Osteocyte (in vitro differentiated cells): Measurements from ENCODE around the gene DUSP21. TPM values are rescaled to one million over a fixed set of nuclear protein-coding genes. Genes with fewer than 3 reads are reported as not detected.
"Not testable (repeated sequence)": the region's sequence is repeated elsewhere in the genome, so short reads cannot be mapped to it uniquely, and the experiment has no call there.

Experiments
- DNase-seq: peaks from one replicate; pipeline ENCODE4 v3.0.0; 2021; ENCODE audit warnings: mixed read lengths; ENCODE audit not compliant: unreplicated experiment; ENCODE audit errors: extremely low spot score
- H3K27ac Mint-ChIP-seq: one replicate; pipeline ENCODE4 v1.8.0; 2021; ENCODE audit warnings: mild to moderate bottlenecking, mixed read lengths; ENCODE audit not compliant: unreplicated experiment
- H3K27me3 Mint-ChIP-seq: one replicate; pipeline ENCODE4 v1.8.0; 2021; ENCODE audit warnings: mixed read lengths; ENCODE audit not compliant: unreplicated experiment
- H3K36me3 Mint-ChIP-seq: one replicate; pipeline ENCODE4 v1.8.0; 2021; ENCODE audit warnings: mixed read lengths; ENCODE audit not compliant: unreplicated experiment
- H3K4me1 Mint-ChIP-seq: one replicate; pipeline ENCODE4 v1.8.0; 2021; ENCODE audit warnings: mixed read lengths; ENCODE audit not compliant: unreplicated experiment
- H3K4me3 Mint-ChIP-seq: one replicate; pipeline ENCODE4 v1.8.0; 2021; ENCODE audit warnings: mild to moderate bottlenecking, moderate library complexity, mixed read lengths; ENCODE audit not compliant: unreplicated experiment
- H3K9me3 Mint-ChIP-seq: one replicate; pipeline ENCODE4 v1.8.0; 2021; ENCODE audit warnings: mixed read lengths; ENCODE audit not compliant: unreplicated experiment
- CTCF ChIP-seq: fragments of 200-600 bp; sonication (generic); IDR thresholded peaks from 2 replicates; pipeline ENCODE4 v1.5.0; 2021; ENCODE audit warnings: antibody characterized with exemption, mild to moderate bottlenecking, moderate library complexity
- total RNA-seq: library from RNA; stranded (reverse); gene quantifications from 2 replicates; pipeline ENCODE4 v1.2.1, GENCODE V29; 2021

The DUSP21 gene
- total RNA-seq, 1 donor from 2014 or later, result not detected

- Mint-ChIP-seq H3K27ac (no peak overlapping the region), H3K4me3 (no peak overlapping the region)
- DNase-seq, result no peak
These were observed 26.8 kb upstream of the DUSP21 start for GRCh38 chrX:44817029-44817428.

GRCh38 chrX:44822601-44823000 is 21.2 kb upstream of the DUSP21 start:
- DNase-seq, result no peak
- Mint-ChIP-seq H3K4me3 (no peak overlapping the region), H3K27me3 (no peaks in the 10 kb centered on the region), H3K9me3 (no peaks in the 10 kb centered on the region), H3K36me3 (no peaks in the 10 kb centered on the region), H3K4me1 (no peaks in the 10 kb centered on the region), H3K27ac (no peak overlapping the region)
- no peak for TF ChIP-seq CTCF

More at GRCh38 chrX:44817029-44817428, 26.8 kb upstream of the DUSP21 start:
- H3K9me3 Mint-ChIP-seq, result peaks cover 5% of the 10 kb centered on the region
- H3K36me3 Mint-ChIP-seq, result no peaks in the 10 kb centered on the region
- TF ChIP-seq CTCF, result no peak
- H3K27me3 Mint-ChIP-seq, result no peaks in the 10 kb centered on the region
- H3K4me1 Mint-ChIP-seq, result no peaks in the 10 kb centered on the region

DNA sequence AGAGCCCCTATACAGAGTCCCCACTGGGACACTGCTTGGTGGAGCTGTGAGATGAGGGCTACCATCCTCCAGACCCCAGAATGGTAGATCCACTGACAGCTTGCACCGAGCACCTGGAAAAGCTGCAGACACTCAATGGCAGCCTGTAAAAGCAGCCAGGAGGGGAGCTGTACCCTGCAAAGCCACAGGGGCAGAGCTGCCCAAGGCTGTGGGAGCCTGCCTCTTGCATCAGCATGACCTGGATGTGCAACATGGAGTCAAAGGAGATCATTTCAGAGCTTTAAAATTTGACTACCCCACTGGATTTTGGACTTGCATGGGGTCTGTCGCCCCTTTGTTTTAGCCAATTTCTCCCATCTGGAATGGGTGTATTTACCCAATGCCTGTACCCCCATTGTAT is 20.6 kb upstream of the DUSP21 start:
- H3K36me3 Mint-ChIP-seq, H3K4me1 Mint-ChIP-seq, H3K4me3 Mint-ChIP-seq, H3K27me3 Mint-ChIP-seq, H3K27ac Mint-ChIP-seq, DNase-seq, H3K9me3 Mint-ChIP-seq: not testable (repeated sequence)

DNA sequence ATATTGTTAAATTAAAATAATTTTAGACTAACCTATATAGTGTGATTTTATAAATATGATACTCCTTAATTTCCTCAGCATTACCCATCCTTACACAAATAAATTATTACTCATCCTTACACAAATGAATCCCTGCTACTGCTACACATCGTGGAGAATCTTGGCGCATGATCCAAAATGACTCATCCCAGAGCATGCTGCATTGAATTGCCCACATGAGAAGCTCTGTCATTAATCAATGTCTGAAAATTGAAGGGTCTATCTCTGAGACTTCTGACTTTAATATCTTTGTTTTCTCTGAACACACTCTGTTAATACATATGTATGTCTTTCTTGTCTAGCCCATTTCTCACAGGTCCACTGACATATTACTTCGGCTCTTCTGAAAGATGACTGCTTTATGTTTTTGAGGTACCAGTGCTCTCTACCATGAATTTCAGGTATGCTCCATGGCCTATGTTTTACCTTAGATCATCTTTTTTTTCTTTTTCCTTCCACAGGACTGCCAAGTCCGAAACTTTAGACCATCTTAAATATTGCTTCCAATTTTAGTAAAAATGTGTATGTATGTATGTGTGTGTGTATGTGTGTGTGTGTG is 15.7 kb upstream of the DUSP21 start:
- Mint-ChIP-seq H3K36me3 (no peaks in the 10 kb centered on the region), H3K27me3 (no peaks in the 10 kb centered on the region), H3K4me1 (peaks cover 2% of the 10 kb centered on the region), H3K27ac (no peak overlapping the region), H3K9me3 (no peaks in the 10 kb centered on the region), H3K4me3 (no peak overlapping the region)
- no peak for TF ChIP-seq CTCF
- DNase-seq, result no peak

- no peak for TF ChIP-seq CTCF
- Mint-ChIP-seq H3K4me3 (no peak overlapping the region), H3K36me3 (no peaks in the 10 kb centered on the region), H3K27ac (no peak overlapping the region), H3K4me1 (peaks cover 2% of the 10 kb centered on the region), H3K9me3 (no peaks in the 10 kb centered on the region), H3K27me3 (no peaks in the 10 kb centered on the region)
- DNase-seq, result no peak
These were observed 14.0 kb upstream of the DUSP21 start for GRCh38 chrX:44829832-44830231.
